NB4 (cell line): ENCODE measurements around the gene UPP2.

ENCODE experiments used
- DNase-seq: peaks from one replicate; pipeline ENCODE4 v3.0.0; 2010; ENCODE audit warnings: low read depth
- H3K4me3 ChIP-seq: one replicate; pipeline ENCODE4 v1.5.1; 2011; ENCODE audit warnings: mild to moderate bottlenecking, low read depth, low read length, moderate library complexity
- CTCF ChIP-seq: IDR thresholded peaks from one replicate; pipeline ENCODE4 v1.5.1; 2012; ENCODE audit warnings: low read depth, low read length
- MAX ChIP-seq: IDR thresholded peaks from 2 replicates; pipeline ENCODE4 v1.6.1; 2011; ENCODE audit warnings: low read depth, low read length
- MYC ChIP-seq: IDR thresholded peaks from 2 replicates; pipeline ENCODE4 v1.6.1; 2011; ENCODE audit warnings: low read depth, low read length
- POLR2A ChIP-seq: IDR thresholded peaks from 2 replicates; pipeline ENCODE4 v1.6.1; 2011; ENCODE audit warnings: mild to moderate bottlenecking; ENCODE audit not compliant: insufficient read length; ENCODE audit errors: extremely low read depth

The UPP2 gene

GRCh38 chr2:158128168-158128973 lies 26.7 kb downstream of the UPP2 start:
- TF ChIP-seq POLR2A (no peak), CTCF (no peak), MAX (no peak)
- no peak for DNase-seq
- H3K4me3 ChIP-seq, result no peak overlapping the region

GRCh38 chr2:158129037-158129436 lies 27.4 kb downstream of the UPP2 start:
- TF ChIP-seq MYC (no peak), MAX (no peak), POLR2A (no peak), CTCF (no peak)
- no peak overlapping the region for H3K4me3 ChIP-seq
- no peak for DNase-seq

GRCh38 chr2:158130832-158131473 lies 29.3 kb downstream of the UPP2 start:
- no peak for DNase-seq

GRCh38 chr2:158131483-158131912 lies 29.8 kb downstream of the UPP2 start:
- TF ChIP-seq MYC (no peak), CTCF (no peak), POLR2A (no peak), MAX (no peak)
- H3K4me3 ChIP-seq, result no peak overlapping the region

More at GRCh38 chr2:158130832-158131473, 29.3 kb downstream of the UPP2 start:
- H3K4me3 ChIP-seq, result no peak overlapping the region
- no peak for TF ChIP-seq MYC
- no peak for TF ChIP-seq POLR2A
- no peak for TF ChIP-seq MAX
- no peak for TF ChIP-seq CTCF

GRCh38 chr2:158131919-158132566 lies 30.4 kb downstream of the UPP2 start:
- no peak for TF ChIP-seq MYC
- TF ChIP-seq POLR2A, result no peak
- TF ChIP-seq MAX, result no peak
- no peak for DNase-seq

More at GRCh38 chr2:158131483-158131912, 29.8 kb downstream of the UPP2 start:
- DNase-seq, result no peak

GRCh38 chr2:158134055-158134454 lies 32.4 kb downstream of the UPP2 start:
- no peak for DNase-seq
- TF ChIP-seq POLR2A, result no peak
- TF ChIP-seq CTCF, result no peak
- TF ChIP-seq MAX, result no peak
- TF ChIP-seq MYC, result no peak
- H3K4me3 ChIP-seq, result no peak overlapping the region

More at GRCh38 chr2:158131919-158132566, 30.4 kb downstream of the UPP2 start:
- H3K4me3 ChIP-seq, result no peak overlapping the region
